ENCODE measurements around the gene RBM20. TPM values are rescaled to one million over a fixed set of nuclear protein-coding genes. Genes with fewer than 3 reads are reported as not detected.

RBM20 gene
- total and polyA plus RNA-seq, 10 of the 15 experiments (the other 5 are each of a cell fraction or from before 2014, with no cell fraction given), result 0.04 to 0.26 (median 0.15) TPM

- ChIA-PET SMC1A (ENCODE audit: uncharacterized antibody, unreplicated experiment) (interaction anchor here (1.0 kb wide), 1 partner anchor 15 kb away, joined by 3 read pairs; no protein-coding TSS in a partner anchor), POLR2A (interaction anchor here (1.0 kb wide), 1 partner anchor 17 kb away, joined by 3 read pairs; no protein-coding TSS in a partner anchor), CTCF (interaction anchor here (1.5 kb wide), 1 partner anchor 15 kb away, joined by 3 read pairs; no protein-coding TSS in a partner anchor), RAD21 (ENCODE audit: unreplicated experiment) (interaction anchor here (1.2 kb wide), 1 partner anchor 15 kb away, joined by 3 read pairs; no protein-coding TSS in a partner anchor)
- H3K79me2 ChIP-seq (ENCODE audit: control insufficient read depth, insufficient read depth, low read length), result no peaks in the 10 kb centered on the region
- BruUV-seq (replicated peaks), result no TSS peak
- H3K4me1 ChIP-seq (ENCODE audit: control insufficient read depth, insufficient read depth, low read length), result peaks cover 6% of the 10 kb centered on the region
- H3K27me3 ChIP-seq (replicated peaks in 1 of 2; ENCODE audit: control insufficient read depth in 2 of 2, insufficient read depth in 2 of 2, low read length in 1 of 2), result no peaks in the 10 kb centered on the region
- no peaks in the 10 kb centered on the region for H3K36me3 ChIP-seq (ENCODE audit: control insufficient read depth in 2 of 2, insufficient read depth in 2 of 2, low read length in 1 of 2)
- H3K9ac ChIP-seq (ENCODE audit: control insufficient read depth, insufficient read depth, low read length), result no peak overlapping the region
- H4K20me1 ChIP-seq (ENCODE audit: control insufficient read depth, insufficient read depth), result no peaks in the 10 kb centered on the region
- no peak overlapping the region for H3K4me2 ChIP-seq (ENCODE audit: control insufficient read depth, insufficient read depth)
- in situ Hi-C loops (cut with MboI) (no loop called here), intact Hi-C loops (cut with micrococcal nuclease; ENCODE audit: unreplicated experiment) (loop anchor here (10.0 kb wide), 1 partner anchor 58 kb away; no protein-coding TSS in a partner anchor)
- no peak overlapping the region for H3K27ac ChIP-seq (ENCODE audit: control insufficient read depth, insufficient read depth)
- ATAC-seq, result no peak
- no peak overlapping the region for H2AFZ ChIP-seq (ENCODE audit: control insufficient read depth, low read depth, low read length)
- FAIRE-seq, result no peak
- H3K4me3 ChIP-seq, result no peak overlapping the region
- DNase-seq (ENCODE audit: low read depth, low spot score), result no peak
- WGBS (ENCODE audit: insufficient coverage, insufficient replicate concordance, low lambda C conversion rate, missing lambda C conversion rate), result 60% methylated on average over 4 of the region's 4 CpGs
- no peaks in the 10 kb centered on the region; the same call in 2 of the 3 replicates for H3K9me3 ChIP-seq (replicated peaks; ENCODE audit: control insufficient read depth, insufficient read depth, low read length)
- TF ChIP-seq ZSCAN29 (IDR thresholded peaks at IDR 0.05) (no peak), HDAC2 (IDR thresholded peaks at IDR 0.05) (no peak), REST (IDR thresholded peaks at IDR 0.05; ENCODE audit: low read depth, low read length) (no peak), EGR1 (IDR thresholded peaks at IDR 0.05; ENCODE audit: borderline replicate concordance in 1 of 2, low read depth in 2 of 2, low read length in 2 of 2) (no peak), KDM1A (IDR thresholded peaks at IDR 0.05; ENCODE audit: borderline replicate concordance) (no peak), CUX1 (IDR thresholded peaks at IDR 0.05; ENCODE audit: insufficient replicate concordance, low read depth, low read length) (no peak), SMAD5 (IDR thresholded peaks at IDR 0.05; ENCODE audit: low read depth) (no peak), ZZZ3 (IDR thresholded peaks at IDR 0.05; ENCODE audit: control insufficient read depth, insufficient read length, low read depth) (no peak), CTCF (IDR thresholded peaks at IDR 0.05 in 2 of 3, conservative IDR thresholded peaks at IDR 0.05 in 1 of 3; ENCODE audit: control insufficient read depth in 2 of 3, extremely low read depth in 1 of 3, insufficient read depth in 1 of 3, low read depth in 3 of 3, low read length in 3 of 3) (no peak), JUND (IDR thresholded peaks at IDR 0.05; ENCODE audit: low read depth, low read length) (no peak), MXI1 (IDR thresholded peaks at IDR 0.05; ENCODE audit: low read depth, low read length) (no peak), ELK1 (IDR thresholded peaks at IDR 0.05; ENCODE audit: low read depth, low read length) (no peak)
Measured at GRCh38 chr10:110656612-110657011, 12.5 kb downstream of the RBM20 start.

Measured in GM12878 (cell line).